ENCODE measurements around the gene ROS1.

ROS1 gene

GRCh38 chr6:117346142-117346930 is 79.4 kb downstream of the ROS1 start:
- Mint-ChIP-seq H3K36me3 (ENCODE audit: insufficient read depth) (peaks cover 3% of the 10 kb centered on the region), H3K27me3 (peaks cover 15 to 18% of the 10 kb centered on the region in 2 donors), H3K4me1 (ENCODE audit: low read depth in 2 of 2) (peaks cover 0 to 3% of the 10 kb centered on the region in 2 donors), H3K27ac (no peak overlapping the region), H3K9me3 (no peaks in the 10 kb centered on the region), H3K4me3 (no peak overlapping the region)
- ATAC-seq (replicated peaks): peak; percentile 56
- no peak for DNase-seq

- Mint-ChIP-seq H3K9me3 (no peaks in the 10 kb centered on the region), H3K4me1 (ENCODE audit: low read depth in 2 of 2) (peaks cover 0 to 3% of the 10 kb centered on the region in 2 donors), H3K27me3 (peaks cover 14 to 21% of the 10 kb centered on the region in 2 donors), H3K4me3 (no peak overlapping the region), H3K27ac (no peak overlapping the region), H3K36me3 (ENCODE audit: insufficient read depth) (peaks cover 3% of the 10 kb centered on the region)
- no peak for DNase-seq
- no peak for ATAC-seq (replicated peaks)
Observed at GRCh38 chr6:117345292-117345610, 80.5 kb downstream of the ROS1 start.

- Mint-ChIP-seq H3K27me3 (peaks cover 18 to 23% of the 10 kb centered on the region in 2 donors), H3K9me3 (no peaks in the 10 kb centered on the region), H3K4me3 (no peak overlapping the region), H3K27ac (no peak overlapping the region), H3K4me1 (ENCODE audit: low read depth in 2 of 2) (peaks cover 0 to 3% of the 10 kb centered on the region in 2 donors), H3K36me3 (ENCODE audit: insufficient read depth) (peaks cover 3% of the 10 kb centered on the region)
- DNase-seq: no peak
- ATAC-seq (replicated peaks): no peak
Observed at GRCh38 chr6:117344444-117345291, 81.1 kb downstream of the ROS1 start.

- Mint-ChIP-seq H3K4me1 (ENCODE audit: low read depth in 2 of 2) (no peaks in the 10 kb centered on the region), H3K27ac (no peak overlapping the region), H3K27me3 (peaks cover 25 to 47% of the 10 kb centered on the region in 2 donors), H3K9me3 (no peaks in the 10 kb centered on the region), H3K36me3 (ENCODE audit: insufficient read depth) (no peaks in the 10 kb centered on the region), H3K4me3 (no peak overlapping the region)
- ATAC-seq (replicated peaks): no peak
- no peak for DNase-seq
Observed at GRCh38 chr6:117338567-117338966, 87.2 kb downstream of the ROS1 start.

- Mint-ChIP-seq H3K4me3 (no peak overlapping the region), H3K27ac (no peak overlapping the region), H3K4me1 (ENCODE audit: low read depth in 2 of 2) (no peaks in the 10 kb centered on the region), H3K27me3 (peaks cover 47 to 51% of the 10 kb centered on the region in 2 donors), H3K9me3 (no peaks in the 10 kb centered on the region), H3K36me3 (ENCODE audit: insufficient read depth) (no peaks in the 10 kb centered on the region)
- no peak for ATAC-seq (replicated peaks)
- DNase-seq: no peak
Observed at GRCh38 chr6:117329926-117330325, 95.8 kb downstream of the ROS1 start.

GRCh38 chr6:117328500-117328899 is 97.2 kb downstream of the ROS1 start:
- no peaks in the 10 kb centered on the region for H3K9me3 Mint-ChIP-seq
- DNase-seq (no peak), ATAC-seq (replicated peaks) (no peak)
- H3K27ac Mint-ChIP-seq: no peak overlapping the region
- H3K4me1 Mint-ChIP-seq (ENCODE audit: low read depth in 2 of 2): no peaks in the 10 kb centered on the region
- no peak overlapping the region for H3K4me3 Mint-ChIP-seq
- no peaks in the 10 kb centered on the region for H3K36me3 Mint-ChIP-seq (ENCODE audit: insufficient read depth)
- H3K27me3 Mint-ChIP-seq: peaks cover 43 to 49% of the 10 kb centered on the region in 2 donors

GRCh38 chr6:117328005-117328389 is 97.7 kb downstream of the ROS1 start:
- DNase-seq (no peak), ATAC-seq (replicated peaks) (no peak)
- Mint-ChIP-seq H3K4me3 (no peak overlapping the region), H3K27ac (no peak overlapping the region), H3K27me3 (peaks cover 38 to 44% of the 10 kb centered on the region in 2 donors), H3K36me3 (ENCODE audit: insufficient read depth) (no peaks in the 10 kb centered on the region), H3K4me1 (ENCODE audit: low read depth in 2 of 2) (no peaks in the 10 kb centered on the region), H3K9me3 (no peaks in the 10 kb centered on the region)

GRCh38 chr6:117327149-117328004 is 98.4 kb downstream of the ROS1 start:
- Mint-ChIP-seq H3K4me3 (no peak overlapping the region), H3K27ac (no peak overlapping the region), H3K9me3 (no peaks in the 10 kb centered on the region), H3K27me3 (peaks cover 32 to 39% of the 10 kb centered on the region in 2 donors), H3K4me1 (ENCODE audit: low read depth in 2 of 2) (no peaks in the 10 kb centered on the region), H3K36me3 (ENCODE audit: insufficient read depth) (no peaks in the 10 kb centered on the region)
- ATAC-seq (replicated peaks) (no peak), DNase-seq (no peak)

- Mint-ChIP-seq H3K27me3 (peaks cover 22 to 32% of the 10 kb centered on the region in 2 donors), H3K36me3 (ENCODE audit: insufficient read depth) (no peaks in the 10 kb centered on the region), H3K4me3 (no peak overlapping the region), H3K4me1 (ENCODE audit: low read depth in 2 of 2) (no peaks in the 10 kb centered on the region), H3K27ac (no peak overlapping the region), H3K9me3 (no peaks in the 10 kb centered on the region)
- ATAC-seq (replicated peaks): no peak
- no peak for DNase-seq
Observed at GRCh38 chr6:117326396-117326795, 99.3 kb downstream of the ROS1 start.

- H3K27ac Mint-ChIP-seq: no peak overlapping the region
- no peaks in the 10 kb centered on the region for H3K9me3 Mint-ChIP-seq
- no peak for DNase-seq
- H3K4me3 Mint-ChIP-seq: no peak overlapping the region
- H3K36me3 Mint-ChIP-seq (ENCODE audit: insufficient read depth): no peaks in the 10 kb centered on the region
- peaks cover 7 to 19% of the 10 kb centered on the region in 2 donors for H3K27me3 Mint-ChIP-seq
- ATAC-seq (replicated peaks): no peak
- H3K4me1 Mint-ChIP-seq (ENCODE audit: low read depth in 2 of 2): no peaks in the 10 kb centered on the region
Observed at GRCh38 chr6:117317261-117317660, 108.5 kb downstream of the ROS1 start.

GRCh38 chr6:117311726-117312125 is 114.0 kb downstream of the ROS1 start:
- Mint-ChIP-seq H3K36me3 (ENCODE audit: insufficient read depth) (no peaks in the 10 kb centered on the region), H3K27me3 (peaks cover 36 to 37% of the 10 kb centered on the region in 2 donors), H3K4me1 (ENCODE audit: low read depth in 2 of 2) (no peaks in the 10 kb centered on the region), H3K9me3 (no peaks in the 10 kb centered on the region), H3K27ac (no peak overlapping the region), H3K4me3 (no peak overlapping the region)
- DNase-seq: no peak
- no peak for ATAC-seq (replicated peaks)

GRCh38 chr6:117311310-117311709 is 114.4 kb downstream of the ROS1 start:
- DNase-seq (no peak), ATAC-seq (replicated peaks) (no peak)
- no peak overlapping the region for H3K27ac Mint-ChIP-seq
- no peaks in the 10 kb centered on the region for H3K36me3 Mint-ChIP-seq (ENCODE audit: insufficient read depth)
- H3K4me3 Mint-ChIP-seq: no peak overlapping the region
- no peaks in the 10 kb centered on the region for H3K4me1 Mint-ChIP-seq (ENCODE audit: low read depth in 2 of 2)
- H3K27me3 Mint-ChIP-seq: peaks cover 36 to 37% of the 10 kb centered on the region in 2 donors
- no peaks in the 10 kb centered on the region for H3K9me3 Mint-ChIP-seq

- no peak overlapping the region for H3K4me3 Mint-ChIP-seq
- no peaks in the 10 kb centered on the region for H3K9me3 Mint-ChIP-seq
- no peak for ATAC-seq (replicated peaks)
- no peak for DNase-seq
- no peak overlapping the region for H3K27ac Mint-ChIP-seq
- no peaks in the 10 kb centered on the region for H3K4me1 Mint-ChIP-seq (ENCODE audit: low read depth in 2 of 2)
- peaks cover 29 to 41% of the 10 kb centered on the region in 2 donors for H3K27me3 Mint-ChIP-seq
- no peaks in the 10 kb centered on the region for H3K36me3 Mint-ChIP-seq (ENCODE audit: insufficient read depth)
Observed at GRCh38 chr6:117309611-117310010, 116.1 kb downstream of the ROS1 start.

Measured in effector memory CD8-positive, alpha-beta T cell (primary cell).